ENCODE results near the gene BLMH. TPM values are rescaled to one million over a fixed set of nuclear protein-coding genes. Genes with fewer than 3 reads are reported as not detected.

Gene BLMH
- total RNA-seq, 1 donor from 2014 or later = 26.0 TPM

DNA sequence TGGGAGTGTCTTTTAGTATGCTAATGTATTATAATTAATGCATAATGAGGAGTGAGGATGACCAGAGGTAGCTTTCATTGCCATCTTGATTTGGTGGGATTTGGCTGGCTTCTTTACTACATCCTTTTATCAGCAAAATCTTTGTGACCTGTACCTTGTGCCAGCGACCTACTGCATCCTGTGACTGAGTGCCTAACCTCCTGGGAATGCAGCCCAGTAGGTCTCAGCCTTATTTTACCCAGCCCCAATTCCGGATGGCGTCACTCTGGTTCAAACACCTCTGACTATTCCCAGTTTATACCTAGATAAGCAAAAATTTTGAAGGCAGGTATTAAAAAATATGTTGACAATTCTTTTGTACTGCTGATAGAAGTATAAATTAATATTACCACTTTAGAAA is 10.5 kb upstream of the BLMH start:
- TF ChIP-seq, protein P1, sequence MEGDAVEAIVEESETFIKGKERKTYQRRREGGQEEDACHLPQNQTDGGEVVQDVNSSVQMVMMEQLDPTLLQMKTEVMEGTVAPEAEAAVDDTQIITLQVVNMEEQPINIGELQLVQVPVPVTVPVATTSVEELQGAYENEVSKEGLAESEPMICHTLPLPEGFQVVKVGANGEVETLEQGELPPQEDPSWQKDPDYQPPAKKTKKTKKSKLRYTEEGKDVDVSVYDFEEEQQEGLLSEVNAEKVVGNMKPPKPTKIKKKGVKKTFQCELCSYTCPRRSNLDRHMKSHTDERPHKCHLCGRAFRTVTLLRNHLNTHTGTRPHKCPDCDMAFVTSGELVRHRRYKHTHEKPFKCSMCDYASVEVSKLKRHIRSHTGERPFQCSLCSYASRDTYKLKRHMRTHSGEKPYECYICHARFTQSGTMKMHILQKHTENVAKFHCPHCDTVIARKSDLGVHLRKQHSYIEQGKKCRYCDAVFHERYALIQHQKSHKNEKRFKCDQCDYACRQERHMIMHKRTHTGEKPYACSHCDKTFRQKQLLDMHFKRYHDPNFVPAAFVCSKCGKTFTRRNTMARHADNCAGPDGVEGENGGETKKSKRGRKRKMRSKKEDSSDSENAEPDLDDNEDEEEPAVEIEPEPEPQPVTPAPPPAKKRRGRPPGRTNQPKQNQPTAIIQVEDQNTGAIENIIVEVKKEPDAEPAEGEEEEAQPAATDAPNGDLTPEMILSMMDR (IDR thresholded peaks at IDR 0.05) = no peak
- no peak overlapping the region for H3K4me3 ChIP-seq
- H3K4me1 ChIP-seq = no peaks in the 10 kb centered on the region
- intact Hi-C loops (cut with DNase I) = no loop called here
- DNase-seq (no peak), ATAC-seq (no peak)
- no peaks in the 10 kb centered on the region for H3K27me3 ChIP-seq
- H3K27ac ChIP-seq = no peak overlapping the region
- H3K36me3 ChIP-seq = no peaks in the 10 kb centered on the region
- no peaks in the 10 kb centered on the region for H3K9me3 ChIP-seq

GRCh38 chr17:30300818-30301217 is 9.1 kb upstream of the BLMH start:
- Histone ChIP-seq H3K9me3 (no peaks in the 10 kb centered on the region), H3K27me3 (no peaks in the 10 kb centered on the region), H3K4me3 (no peak overlapping the region), H3K27ac (no peak overlapping the region), H3K4me1 (no peaks in the 10 kb centered on the region), H3K36me3 (no peaks in the 10 kb centered on the region)
- TF ChIP-seq, protein P1 (IDR thresholded peaks at IDR 0.05) = no peak
- ATAC-seq = no peak
- no peak for DNase-seq
- intact Hi-C loops (cut with DNase I) = no loop called here

GRCh38 chr17:30299000-30299399 is 7.3 kb upstream of the BLMH start:
- Histone ChIP-seq H3K4me3 (no peak overlapping the region), H3K4me1 (no peaks in the 10 kb centered on the region), H3K27me3 (no peaks in the 10 kb centered on the region), H3K36me3 (no peaks in the 10 kb centered on the region), H3K9me3 (no peaks in the 10 kb centered on the region), H3K27ac (no peak overlapping the region)
- DNase-seq (no peak), ATAC-seq (no peak)
- TF ChIP-seq, protein P1 (IDR thresholded peaks at IDR 0.05) = no peak
- intact Hi-C loops (cut with DNase I) = no loop called here

- no peaks in the 10 kb centered on the region for H3K27me3 ChIP-seq
- intact Hi-C loops (cut with DNase I) = no loop called here
- DNase-seq (no peak), ATAC-seq (peak; percentile 24)
- H3K27ac ChIP-seq = no peak overlapping the region
- H3K36me3 ChIP-seq = no peaks in the 10 kb centered on the region
- H3K4me3 ChIP-seq = no peak overlapping the region
- H3K4me1 ChIP-seq = no peaks in the 10 kb centered on the region
- H3K9me3 ChIP-seq = no peaks in the 10 kb centered on the region
- TF ChIP-seq, protein P1 (IDR thresholded peaks at IDR 0.05) = no peak
Observed at GRCh38 chr17:30297715-30298114, 6.0 kb upstream of the BLMH start.

DNA sequence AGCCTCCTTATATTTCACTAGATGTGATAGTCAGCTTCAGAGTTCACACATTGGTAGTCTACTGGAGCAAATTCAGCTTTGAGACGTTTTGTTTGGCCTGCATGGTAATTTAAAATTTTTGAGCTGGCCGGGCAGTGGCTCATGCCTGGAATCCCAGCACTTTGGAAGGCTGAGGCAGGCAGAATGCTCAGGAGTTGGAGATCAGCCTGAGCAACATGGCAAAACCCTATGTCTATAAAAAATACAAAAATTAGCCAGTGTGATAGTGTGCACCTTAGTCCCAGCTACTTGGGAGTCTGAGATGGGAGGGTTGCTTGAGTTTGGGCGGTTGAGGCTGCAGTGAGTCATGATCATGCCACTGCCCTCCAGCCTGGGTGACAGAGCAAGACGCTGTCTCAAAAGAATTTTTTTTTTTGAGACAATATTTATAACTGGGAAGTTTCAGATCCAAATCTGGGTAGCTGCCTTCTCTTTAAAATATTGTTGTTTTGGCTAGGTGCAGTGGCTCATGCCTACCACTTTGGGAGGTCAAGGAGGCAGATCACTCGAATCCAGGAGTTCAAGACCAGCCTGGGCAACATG is 4.8 kb upstream of the BLMH start:
- TF ChIP-seq, protein P1 (IDR thresholded peaks at IDR 0.05) = no peak
- Histone ChIP-seq H3K9me3 (no peaks in the 10 kb centered on the region), H3K27ac (no peak overlapping the region), H3K27me3 (no peaks in the 10 kb centered on the region), H3K4me1 (no peaks in the 10 kb centered on the region), H3K36me3 (no peaks in the 10 kb centered on the region), H3K4me3 (no peak overlapping the region)
- DNase-seq (no peak), ATAC-seq (no peak)
- intact Hi-C loops (cut with DNase I) = no loop called here
